K562 (cell line): ENCODE data around the gene TPI1. TPM values are rescaled to one million over a fixed set of nuclear protein-coding genes. Genes with fewer than 3 reads are reported as not detected.

Experiments used
- BCOR ChIP-seq: fragments of 450-650 bp; IDR thresholded peaks from 2 replicates; pipeline ENCODE4 v1.6.1; 2016
- KLF13 ChIP-seq: fragments of 450-650 bp; IDR thresholded peaks from 2 replicates; pipeline ENCODE4 v1.6.1; 2016; ENCODE audit warnings: missing genetic modification characterization, low read depth, mild to moderate bottlenecking, missing compliant biosample characterization, moderate library complexity, borderline replicate concordance
- PCBP1 ChIP-seq: fragments of 200-400 bp; formaldehyde crosslinking; IDR thresholded peaks from 2 replicates; pipeline ENCODE4 v1.6.1; 2018; ENCODE audit warnings: mild to moderate bottlenecking, low read depth, low read length; ENCODE audit not compliant: poor library complexity, severe bottlenecking
- TAF1 ChIP-seq: IDR thresholded peaks from 2 replicates; pipeline ENCODE4 v1.6.1; 2011; ENCODE audit warnings: mild to moderate bottlenecking, low read length, moderate library complexity; ENCODE audit not compliant: insufficient read depth, control insufficient read depth, severe bottlenecking; ENCODE audit errors: extremely low read depth
- ZNF830 ChIP-seq: fragments of 250-450 bp; sonication (Bioruptor Pico); IDR thresholded peaks from 2 replicates; pipeline ENCODE4 v1.5.0; 2021; ENCODE audit warnings: mild to moderate bottlenecking
- polyA plus RNA-seq, 8 experiments: library from polyadenylated mRNA; depleted of rRNA in 4 of 8; stranded (reverse) in 5 of 8; unstranded in 3 of 8; fragments of >200 nt; fragmentation: Nextera tagmentation in 2 of 8; fragmentation: Illumina TruSeq in 1 of 8; extraction: Ambion mirVana in 2 of 8; extraction: Trizol in 1 of 8; gene quantifications; 2 replicates each; pipeline versions ENCODE4 v1.2.1 to v1.2.3, GENCODE V29; 2011 to 2014; ENCODE audit warnings: inconsistent platforms in 1 of 8, missing spikeins in 1 of 8
- total RNA-seq, 7 experiments: library from RNA; depleted of rRNA in 6 of 7; stranded (reverse); fragments of >200 nt in 6 of 7; fragmentation: Illumina TruSeq in 2 of 7; extraction: Trizol in 2 of 7; gene quantifications; 2 replicates each; pipeline versions ENCODE4 v1.2.1 to v1.2.3, GENCODE V29; 2011 to 2021; ENCODE audit warnings: low replicate concordance in 1 of 7
- TF ChIP-seq, protein P1 (sequence below), 2 experiments: fragments of 450-650 bp in 1 of 2; sonication (generic) in 1 of 2; formaldehyde crosslinking in 1 of 2; IDR thresholded peaks in 1 of 2; conservative IDR thresholded peaks in 1 of 2; 2 replicates each; pipeline versions ENCODE4 v1.6.1 to v1.8.1; 2016 to 2023; ENCODE audit warnings: mild to moderate bottlenecking in 2 of 2, moderate library complexity in 2 of 2, inconsistent platforms in 1 of 2, missing genetic modification reagents in 1 of 2
- TF ChIP-seq, protein P2 (sequence below): fragments of 250-450 bp; sonication (Bioruptor Pico); IDR thresholded peaks from 2 replicates; pipeline ENCODE4 v1.4.0; 2020; ENCODE audit warnings: mild to moderate bottlenecking, moderate library complexity
- TF ChIP-seq, protein P3 (sequence below): fragments of 450-650 bp; IDR thresholded peaks from 2 replicates; pipeline ENCODE4 v1.6.1; 2017; ENCODE audit warnings: antibody characterized with exemption, mild to moderate bottlenecking
- TF ChIP-seq, protein P4 (sequence below): IDR thresholded peaks from 2 replicates; pipeline ENCODE4 v1.6.1; 2011; ENCODE audit warnings: borderline replicate concordance, low read depth, mild to moderate bottlenecking, moderate library complexity, low read length; ENCODE audit not compliant: insufficient read depth, poor library complexity, severe bottlenecking
- TF ChIP-seq, protein P5 (sequence below): fragments of 150-350 bp; conservative IDR thresholded peaks from 2 replicates; pipeline ENCODE4 v1.6.1; 2014; ENCODE audit warnings: low read length

The TPI1 gene
- total and polyA plus RNA-seq, 9 of the 15 experiments (the other 6 are each of a cell fraction or from before 2014, with no cell fraction given) = 662 to 4,971 (median 892) TPM

DNA sequence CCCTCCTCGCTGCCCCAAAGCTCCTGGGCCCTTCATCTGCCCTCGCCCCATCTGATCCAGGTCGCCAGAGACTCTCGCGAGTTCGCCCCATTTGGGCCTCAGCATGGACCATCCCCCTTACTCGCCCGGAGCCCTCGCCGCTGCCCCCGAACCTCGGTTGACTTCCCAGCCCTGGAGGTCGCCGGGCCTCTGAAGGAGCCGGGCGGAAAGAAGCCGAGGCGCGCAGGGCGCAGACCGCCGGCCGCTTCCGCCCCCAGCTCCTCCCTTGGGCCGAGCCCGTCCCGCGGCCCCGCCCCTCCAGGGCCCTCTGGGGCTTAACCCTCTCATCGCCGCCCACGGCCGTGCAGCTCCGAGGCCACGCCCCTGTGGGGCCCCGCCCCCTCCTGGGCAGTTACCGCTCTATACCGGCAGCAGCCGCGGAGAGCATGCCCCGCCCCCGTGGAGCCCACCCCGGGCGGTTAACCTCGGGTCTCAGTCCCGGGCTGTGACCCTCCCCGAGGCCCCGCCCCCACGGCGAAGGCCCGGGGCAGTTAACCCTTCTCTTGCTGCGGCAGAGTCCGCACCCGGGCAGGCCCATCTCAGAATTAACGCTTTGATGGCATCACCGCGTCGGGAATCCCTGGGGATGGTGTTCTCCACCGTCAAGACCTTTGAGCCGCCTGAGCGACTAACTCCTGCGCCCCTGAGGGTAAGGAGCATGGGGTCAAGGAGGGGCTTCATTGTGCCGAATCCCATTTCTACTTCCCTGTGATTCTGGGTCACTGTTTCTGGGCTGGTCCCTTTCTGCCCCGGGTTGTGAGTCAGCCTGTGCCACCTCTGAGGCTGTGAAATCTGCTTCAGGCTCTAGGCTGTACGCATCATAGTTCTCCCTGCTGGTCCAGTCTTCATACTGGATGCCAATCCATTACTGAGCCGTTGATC lies 6.0 kb downstream of the TPI1 start, which contains the start of gene SPSB2 (continued):
- TF ChIP-seq ZNF830 (CRISPR knock-in tag) = no peak
- TF ChIP-seq, protein P1, sequence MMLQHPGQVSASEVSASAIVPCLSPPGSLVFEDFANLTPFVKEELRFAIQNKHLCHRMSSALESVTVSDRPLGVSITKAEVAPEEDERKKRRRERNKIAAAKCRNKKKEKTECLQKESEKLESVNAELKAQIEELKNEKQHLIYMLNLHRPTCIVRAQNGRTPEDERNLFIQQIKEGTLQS (IDR thresholded peaks at IDR 0.05) = peak; percentile 31
- TF ChIP-seq, protein P1 (CRISPR knock-in tag; conservative IDR thresholded peaks at IDR 0.05) = no peak
- TF ChIP-seq KLF13 (tag) = peak; percentile 57; the same call in 1 of the 2 replicates
- peak; percentile 52 for TF ChIP-seq TAF1
- TF ChIP-seq BCOR = no peak
- TF ChIP-seq, protein P2, sequence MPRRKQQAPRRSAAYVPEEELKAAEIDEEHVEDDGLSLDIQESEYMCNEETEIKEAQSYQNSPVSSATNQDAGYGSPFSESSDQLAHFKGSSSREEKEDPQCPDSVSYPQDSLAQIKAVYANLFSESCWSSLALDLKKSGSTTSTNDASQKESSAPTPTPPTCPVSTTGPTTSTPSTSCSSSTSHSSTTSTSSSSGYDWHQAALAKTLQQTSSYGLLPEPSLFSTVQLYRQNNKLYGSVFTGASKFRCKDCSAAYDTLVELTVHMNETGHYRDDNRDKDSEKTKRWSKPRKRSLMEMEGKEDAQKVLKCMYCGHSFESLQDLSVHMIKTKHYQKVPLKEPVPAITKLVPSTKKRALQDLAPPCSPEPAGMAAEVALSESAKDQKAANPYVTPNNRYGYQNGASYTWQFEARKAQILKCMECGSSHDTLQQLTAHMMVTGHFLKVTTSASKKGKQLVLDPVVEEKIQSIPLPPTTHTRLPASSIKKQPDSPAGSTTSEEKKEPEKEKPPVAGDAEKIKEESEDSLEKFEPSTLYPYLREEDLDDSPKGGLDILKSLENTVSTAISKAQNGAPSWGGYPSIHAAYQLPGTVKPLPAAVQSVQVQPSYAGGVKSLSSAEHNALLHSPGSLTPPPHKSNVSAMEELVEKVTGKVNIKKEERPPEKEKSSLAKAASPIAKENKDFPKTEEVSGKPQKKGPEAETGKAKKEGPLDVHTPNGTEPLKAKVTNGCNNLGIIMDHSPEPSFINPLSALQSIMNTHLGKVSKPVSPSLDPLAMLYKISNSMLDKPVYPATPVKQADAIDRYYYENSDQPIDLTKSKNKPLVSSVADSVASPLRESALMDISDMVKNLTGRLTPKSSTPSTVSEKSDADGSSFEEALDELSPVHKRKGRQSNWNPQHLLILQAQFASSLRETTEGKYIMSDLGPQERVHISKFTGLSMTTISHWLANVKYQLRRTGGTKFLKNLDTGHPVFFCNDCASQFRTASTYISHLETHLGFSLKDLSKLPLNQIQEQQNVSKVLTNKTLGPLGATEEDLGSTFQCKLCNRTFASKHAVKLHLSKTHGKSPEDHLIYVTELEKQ (CRISPR knock-in tag) = no peak
- TF ChIP-seq, protein P3, sequence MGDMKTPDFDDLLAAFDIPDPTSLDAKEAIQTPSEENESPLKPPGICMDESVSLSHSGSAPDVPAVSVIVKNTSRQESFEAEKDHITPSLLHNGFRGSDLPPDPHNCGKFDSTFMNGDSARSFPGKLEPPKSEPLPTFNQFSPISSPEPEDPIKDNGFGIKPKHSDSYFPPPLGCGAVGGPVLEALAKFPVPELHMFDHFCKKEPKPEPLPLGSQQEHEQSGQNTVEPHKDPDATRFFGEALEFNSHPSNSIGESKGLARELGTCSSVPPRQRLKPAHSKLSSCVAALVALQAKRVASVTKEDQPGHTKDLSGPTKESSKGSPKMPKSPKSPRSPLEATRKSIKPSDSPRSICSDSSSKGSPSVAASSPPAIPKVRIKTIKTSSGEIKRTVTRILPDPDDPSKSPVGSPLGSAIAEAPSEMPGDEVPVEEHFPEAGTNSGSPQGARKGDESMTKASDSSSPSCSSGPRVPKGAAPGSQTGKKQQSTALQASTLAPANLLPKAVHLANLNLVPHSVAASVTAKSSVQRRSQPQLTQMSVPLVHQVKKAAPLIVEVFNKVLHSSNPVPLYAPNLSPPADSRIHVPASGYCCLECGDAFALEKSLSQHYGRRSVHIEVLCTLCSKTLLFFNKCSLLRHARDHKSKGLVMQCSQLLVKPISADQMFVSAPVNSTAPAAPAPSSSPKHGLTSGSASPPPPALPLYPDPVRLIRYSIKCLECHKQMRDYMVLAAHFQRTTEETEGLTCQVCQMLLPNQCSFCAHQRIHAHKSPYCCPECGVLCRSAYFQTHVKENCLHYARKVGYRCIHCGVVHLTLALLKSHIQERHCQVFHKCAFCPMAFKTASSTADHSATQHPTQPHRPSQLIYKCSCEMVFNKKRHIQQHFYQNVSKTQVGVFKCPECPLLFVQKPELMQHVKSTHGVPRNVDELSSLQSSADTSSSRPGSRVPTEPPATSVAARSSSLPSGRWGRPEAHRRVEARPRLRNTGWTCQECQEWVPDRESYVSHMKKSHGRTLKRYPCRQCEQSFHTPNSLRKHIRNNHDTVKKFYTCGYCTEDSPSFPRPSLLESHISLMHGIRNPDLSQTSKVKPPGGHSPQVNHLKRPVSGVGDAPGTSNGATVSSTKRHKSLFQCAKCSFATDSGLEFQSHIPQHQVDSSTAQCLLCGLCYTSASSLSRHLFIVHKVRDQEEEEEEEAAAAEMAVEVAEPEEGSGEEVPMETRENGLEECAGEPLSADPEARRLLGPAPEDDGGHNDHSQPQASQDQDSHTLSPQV = peak; percentile 37; the same call in 1 of the 2 replicates
- TF ChIP-seq, protein P4, sequence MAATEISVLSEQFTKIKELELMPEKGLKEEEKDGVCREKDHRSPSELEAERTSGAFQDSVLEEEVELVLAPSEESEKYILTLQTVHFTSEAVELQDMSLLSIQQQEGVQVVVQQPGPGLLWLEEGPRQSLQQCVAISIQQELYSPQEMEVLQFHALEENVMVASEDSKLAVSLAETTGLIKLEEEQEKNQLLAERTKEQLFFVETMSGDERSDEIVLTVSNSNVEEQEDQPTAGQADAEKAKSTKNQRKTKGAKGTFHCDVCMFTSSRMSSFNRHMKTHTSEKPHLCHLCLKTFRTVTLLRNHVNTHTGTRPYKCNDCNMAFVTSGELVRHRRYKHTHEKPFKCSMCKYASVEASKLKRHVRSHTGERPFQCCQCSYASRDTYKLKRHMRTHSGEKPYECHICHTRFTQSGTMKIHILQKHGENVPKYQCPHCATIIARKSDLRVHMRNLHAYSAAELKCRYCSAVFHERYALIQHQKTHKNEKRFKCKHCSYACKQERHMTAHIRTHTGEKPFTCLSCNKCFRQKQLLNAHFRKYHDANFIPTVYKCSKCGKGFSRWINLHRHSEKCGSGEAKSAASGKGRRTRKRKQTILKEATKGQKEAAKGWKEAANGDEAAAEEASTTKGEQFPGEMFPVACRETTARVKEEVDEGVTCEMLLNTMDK = no peak
- TF ChIP-seq PCBP1 = peak; percentile 62
- TF ChIP-seq, protein P5, sequence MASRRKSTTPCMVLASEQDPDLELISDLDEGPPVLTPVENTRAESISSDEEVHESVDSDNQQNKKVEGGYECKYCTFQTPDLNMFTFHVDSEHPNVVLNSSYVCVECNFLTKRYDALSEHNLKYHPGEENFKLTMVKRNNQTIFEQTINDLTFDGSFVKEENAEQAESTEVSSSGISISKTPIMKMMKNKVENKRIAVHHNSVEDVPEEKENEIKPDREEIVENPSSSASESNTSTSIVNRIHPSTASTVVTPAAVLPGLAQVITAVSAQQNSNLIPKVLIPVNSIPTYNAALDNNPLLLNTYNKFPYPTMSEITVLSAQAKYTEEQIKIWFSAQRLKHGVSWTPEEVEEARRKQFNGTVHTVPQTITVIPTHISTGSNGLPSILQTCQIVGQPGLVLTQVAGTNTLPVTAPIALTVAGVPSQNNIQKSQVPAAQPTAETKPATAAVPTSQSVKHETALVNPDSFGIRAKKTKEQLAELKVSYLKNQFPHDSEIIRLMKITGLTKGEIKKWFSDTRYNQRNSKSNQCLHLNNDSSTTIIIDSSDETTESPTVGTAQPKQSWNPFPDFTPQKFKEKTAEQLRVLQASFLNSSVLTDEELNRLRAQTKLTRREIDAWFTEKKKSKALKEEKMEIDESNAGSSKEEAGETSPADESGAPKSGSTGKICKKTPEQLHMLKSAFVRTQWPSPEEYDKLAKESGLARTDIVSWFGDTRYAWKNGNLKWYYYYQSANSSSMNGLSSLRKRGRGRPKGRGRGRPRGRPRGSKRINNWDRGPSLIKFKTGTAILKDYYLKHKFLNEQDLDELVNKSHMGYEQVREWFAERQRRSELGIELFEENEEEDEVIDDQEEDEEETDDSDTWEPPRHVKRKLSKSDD = no peak
